Activated naive CD8-positive, alpha-beta T cell treated with anti-CD3 and anti-CD28 coated beads, Interleukin-2, amount 50 U/mL, for 24 hours (primary cell): ENCODE data around the gene PAM16.

ENCODE experiments used
- ATAC-seq: fragments of 150-1000 bp; cut with Tn5 transposase; one replicate; pipeline ENCODE4 v1.10.0; 2021
- DNase-seq: peaks from one replicate; pipeline ENCODE4 v3.0.0; 2021
- H3K27ac Mint-ChIP-seq: one replicate; pipeline ENCODE4 v1.8.0; 2021; ENCODE audit warnings: mild to moderate bottlenecking, mixed read lengths
- H3K27me3 Mint-ChIP-seq: one replicate; pipeline ENCODE4 v1.8.0; 2021; ENCODE audit warnings: mixed read lengths
- H3K36me3 Mint-ChIP-seq: one replicate; pipeline ENCODE4 v1.8.0; 2021; ENCODE audit warnings: low read depth, mixed read lengths
- H3K4me1 Mint-ChIP-seq: one replicate; pipeline ENCODE4 v1.8.0; 2021; ENCODE audit warnings: mixed read lengths
- H3K4me3 Mint-ChIP-seq: one replicate; pipeline ENCODE4 v1.8.0; 2021; ENCODE audit warnings: mild to moderate bottlenecking, moderate library complexity, mixed read lengths
- H3K9me3 Mint-ChIP-seq: one replicate; pipeline ENCODE4 v1.8.0; 2021; ENCODE audit warnings: mixed read lengths

PAM16 gene

GRCh38 chr16:4386951-4387565 is 35.9 kb upstream of the PAM16 start:
- ATAC-seq (no peak), DNase-seq (no peak)
- H3K27me3 Mint-ChIP-seq, result no peaks in the 10 kb centered on the region
- peaks cover 2% of the 10 kb centered on the region for H3K4me1 Mint-ChIP-seq
- no peaks in the 10 kb centered on the region for H3K9me3 Mint-ChIP-seq
- H3K36me3 Mint-ChIP-seq, result no peaks in the 10 kb centered on the region
- no peak overlapping the region for H3K27ac Mint-ChIP-seq
- H3K4me3 Mint-ChIP-seq, result no peak overlapping the region

DNA sequence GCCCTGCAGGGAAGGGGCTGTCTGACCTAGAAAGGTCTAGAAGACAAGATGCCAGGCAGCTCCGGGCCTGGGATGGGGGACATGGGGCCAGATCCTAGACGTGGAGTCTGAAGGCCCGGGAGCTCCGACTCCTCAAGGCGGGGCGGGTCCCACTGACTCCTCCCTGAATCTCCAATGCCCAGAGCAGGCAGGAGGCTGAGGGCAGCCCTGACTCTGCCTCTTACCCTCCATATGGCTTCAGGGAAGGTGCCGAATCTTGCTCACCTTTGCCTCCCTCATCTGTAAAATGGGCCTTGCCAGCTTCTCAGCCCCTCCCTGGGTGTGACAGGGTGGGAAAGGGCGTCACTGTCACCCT is 35.3 kb upstream of the PAM16 start:
- Mint-ChIP-seq H3K27me3 (no peaks in the 10 kb centered on the region), H3K27ac (no peak overlapping the region)

GRCh38 chr16:4385789-4386450 is 34.8 kb upstream of the PAM16 start:
- H3K9me3 Mint-ChIP-seq, result no peaks in the 10 kb centered on the region
- no peak for ATAC-seq
- H3K27me3 Mint-ChIP-seq, result no peaks in the 10 kb centered on the region
- DNase-seq, result no peak
- no peak overlapping the region for H3K4me3 Mint-ChIP-seq
- no peak overlapping the region for H3K27ac Mint-ChIP-seq
- no peaks in the 10 kb centered on the region for H3K36me3 Mint-ChIP-seq
- peaks cover 2% of the 10 kb centered on the region for H3K4me1 Mint-ChIP-seq

More for the DNA sequence above, 35.3 kb upstream of the PAM16 start:
- H3K4me1 Mint-ChIP-seq, result peaks cover 2% of the 10 kb centered on the region
- no peak overlapping the region for H3K4me3 Mint-ChIP-seq
- no peak for DNase-seq
- H3K36me3 Mint-ChIP-seq, result no peaks in the 10 kb centered on the region
- H3K9me3 Mint-ChIP-seq, result no peaks in the 10 kb centered on the region
- no peak for ATAC-seq

- ATAC-seq (no peak), DNase-seq (no peak)
- Mint-ChIP-seq H3K4me1 (peaks cover 2% of the 10 kb centered on the region), H3K36me3 (no peaks in the 10 kb centered on the region), H3K9me3 (no peaks in the 10 kb centered on the region), H3K27ac (no peak overlapping the region), H3K4me3 (no peak overlapping the region), H3K27me3 (no peaks in the 10 kb centered on the region)
These were observed 34.1 kb upstream of the PAM16 start for GRCh38 chr16:4385066-4385788.

- no peak for DNase-seq
- no peak for ATAC-seq
- Mint-ChIP-seq H3K4me1 (peaks cover 2% of the 10 kb centered on the region), H3K9me3 (no peaks in the 10 kb centered on the region), H3K27me3 (no peaks in the 10 kb centered on the region), H3K36me3 (no peaks in the 10 kb centered on the region), H3K4me3 (no peak overlapping the region), H3K27ac (no peak overlapping the region)
These were observed 33.4 kb upstream of the PAM16 start for GRCh38 chr16:4384509-4384942.

DNA sequence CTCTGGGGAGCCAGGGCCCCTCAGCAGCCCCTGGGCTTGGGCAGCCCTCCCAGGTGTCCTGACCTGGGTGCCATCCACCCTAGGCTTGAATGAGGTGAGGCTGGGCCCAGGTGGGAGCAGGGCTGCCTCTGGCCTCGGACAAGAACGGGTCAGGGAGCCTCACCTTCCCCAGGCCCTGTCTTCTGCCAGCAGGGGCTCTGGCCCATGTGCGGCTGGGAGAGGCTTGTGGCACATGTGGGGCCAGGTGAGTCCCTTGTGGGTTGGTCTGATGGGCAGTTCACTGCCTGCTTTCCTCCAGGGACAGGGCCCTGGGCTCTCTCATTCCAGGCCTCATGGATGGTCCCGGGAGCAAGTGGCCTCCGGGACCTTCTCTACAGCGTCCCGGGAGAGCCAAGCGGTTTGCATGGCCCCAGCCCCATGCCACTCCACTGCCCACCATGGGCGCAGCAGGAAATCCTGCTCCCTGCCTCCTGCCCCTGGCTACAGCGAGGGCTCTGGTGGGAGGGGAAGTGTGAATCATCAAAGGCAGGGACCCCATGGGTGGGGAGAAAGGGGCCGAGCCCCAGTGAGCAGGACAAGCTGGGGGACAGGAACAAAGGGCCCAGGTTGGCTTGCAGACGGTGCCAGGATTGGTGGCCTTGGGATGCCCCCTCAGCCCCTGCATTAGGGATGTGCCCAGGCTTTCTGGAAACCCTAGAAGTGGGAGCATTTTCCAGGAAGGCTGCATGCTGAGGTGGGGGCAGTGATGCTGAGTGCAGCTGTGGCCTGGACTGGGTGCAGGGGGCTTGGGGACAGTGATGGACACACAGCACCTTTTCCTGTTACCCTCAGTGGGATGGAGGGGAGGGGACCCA is 32.7 kb upstream of the PAM16 start:
- Mint-ChIP-seq H3K9me3 (no peaks in the 10 kb centered on the region), H3K4me1 (peaks cover 2% of the 10 kb centered on the region), H3K27me3 (no peaks in the 10 kb centered on the region), H3K27ac (no peak overlapping the region), H3K4me3 (no peak overlapping the region), H3K36me3 (no peaks in the 10 kb centered on the region)
- ATAC-seq (no peak), DNase-seq (no peak)

- Mint-ChIP-seq H3K27ac (no peak overlapping the region), H3K4me1 (peaks cover 2% of the 10 kb centered on the region), H3K36me3 (no peaks in the 10 kb centered on the region), H3K4me3 (no peak overlapping the region), H3K27me3 (no peaks in the 10 kb centered on the region), H3K9me3 (no peaks in the 10 kb centered on the region)
- no peak for ATAC-seq
- DNase-seq, result no peak
These were observed 31.8 kb upstream of the PAM16 start for GRCh38 chr16:4382795-4383357.

GRCh38 chr16:4381935-4382794 is 31.0 kb upstream of the PAM16 start:
- Mint-ChIP-seq H3K9me3 (no peaks in the 10 kb centered on the region), H3K27me3 (no peaks in the 10 kb centered on the region), H3K4me3 (no peak overlapping the region), H3K36me3 (no peaks in the 10 kb centered on the region), H3K4me1 (peaks cover 2% of the 10 kb centered on the region), H3K27ac (no peak overlapping the region)
- DNase-seq (no peak), ATAC-seq (no peak)

DNA sequence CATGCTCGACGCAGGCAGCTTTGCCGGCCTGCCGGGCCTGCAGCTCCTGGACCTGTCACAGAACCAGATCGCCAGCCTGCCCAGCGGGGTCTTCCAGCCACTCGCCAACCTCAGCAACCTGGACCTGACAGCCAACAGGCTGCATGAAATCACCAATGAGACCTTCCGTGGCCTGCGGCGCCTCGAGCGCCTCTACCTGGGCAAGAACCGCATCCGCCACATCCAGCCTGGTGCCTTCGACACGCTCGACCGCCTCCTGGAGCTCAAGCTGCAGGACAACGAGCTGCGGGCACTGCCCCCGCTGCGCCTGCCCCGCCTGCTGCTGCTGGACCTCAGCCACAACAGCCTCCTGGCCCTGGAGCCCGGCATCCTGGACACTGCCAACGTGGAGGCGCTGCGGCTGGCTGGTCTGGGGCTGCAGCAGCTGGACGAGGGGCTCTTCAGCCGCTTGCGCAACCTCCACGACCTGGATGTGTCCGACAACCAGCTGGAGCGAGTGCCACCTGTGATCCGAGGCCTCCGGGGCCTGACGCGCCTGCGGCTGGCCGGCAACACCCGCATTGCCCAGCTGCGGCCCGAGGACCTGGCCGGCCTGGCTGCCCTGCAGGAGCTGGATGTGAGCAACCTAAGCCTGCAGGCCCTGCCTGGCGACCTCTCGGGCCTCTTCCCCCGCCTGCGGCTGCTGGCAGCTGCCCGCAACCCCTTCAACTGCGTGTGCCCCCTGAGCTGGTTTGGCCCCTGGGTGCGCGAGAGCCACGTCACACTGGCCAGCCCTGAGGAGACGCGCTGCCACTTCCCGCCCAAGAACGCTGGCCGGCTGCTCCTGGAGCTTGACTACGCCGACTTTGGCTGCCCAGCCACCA is 30.2 kb upstream of the PAM16 start:
- Mint-ChIP-seq H3K27ac (no peak overlapping the region), H3K36me3 (no peaks in the 10 kb centered on the region), H3K9me3 (no peaks in the 10 kb centered on the region), H3K4me3 (no peak overlapping the region), H3K4me1 (no peaks in the 10 kb centered on the region), H3K27me3 (no peaks in the 10 kb centered on the region)
- no peak for ATAC-seq
- DNase-seq, result no peak

GRCh38 chr16:4380119-4381063 is 29.3 kb upstream of the PAM16 start:
- DNase-seq (no peak), ATAC-seq (no peak)
- Mint-ChIP-seq H3K4me3 (no peak overlapping the region), H3K4me1 (no peaks in the 10 kb centered on the region), H3K36me3 (no peaks in the 10 kb centered on the region), H3K27ac (peak overlapping the region; percentile 22), H3K27me3 (no peaks in the 10 kb centered on the region), H3K9me3 (no peaks in the 10 kb centered on the region)

DNA sequence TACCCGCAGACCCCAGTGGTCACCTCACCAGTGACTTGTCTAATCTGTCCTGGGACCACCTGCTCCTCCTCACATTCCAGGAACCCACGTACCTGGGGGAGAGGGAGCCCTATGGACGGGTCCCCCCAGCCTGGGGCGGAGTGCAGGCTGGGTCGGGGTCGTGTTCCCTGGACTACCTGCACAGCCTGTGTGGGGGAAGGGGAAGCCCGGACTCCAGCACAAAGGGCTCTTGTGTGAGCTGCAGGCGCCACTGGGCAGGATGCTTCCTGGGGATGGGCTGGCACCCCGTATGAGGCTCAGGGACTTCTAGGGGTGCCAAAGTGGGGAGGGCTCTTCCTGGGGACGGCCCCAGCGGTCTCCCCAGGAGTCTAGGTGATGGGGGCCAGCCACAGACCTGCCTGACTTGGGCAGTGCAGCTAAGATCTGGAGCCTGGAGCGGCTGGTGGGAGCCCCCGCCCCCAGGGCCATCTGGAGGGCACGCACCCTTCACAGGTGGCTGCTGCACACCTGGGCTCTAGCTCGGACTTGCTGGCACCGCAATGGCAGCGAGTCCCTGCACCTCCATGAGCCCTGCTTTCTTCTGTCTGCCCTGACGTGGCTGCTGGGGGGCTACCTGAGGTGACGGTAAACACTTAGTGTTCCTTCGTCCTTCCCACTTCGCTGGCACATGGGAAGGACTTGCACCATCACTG is 28.0 kb upstream of the PAM16 start:
- Mint-ChIP-seq H3K9me3 (no peaks in the 10 kb centered on the region), H3K4me3 (no peak overlapping the region), H3K4me1 (no peaks in the 10 kb centered on the region), H3K27ac (no peak overlapping the region), H3K36me3 (no peaks in the 10 kb centered on the region), H3K27me3 (no peaks in the 10 kb centered on the region)
- ATAC-seq (no peak), DNase-seq (no peak)

GRCh38 chr16:4378161-4378666 is 27.1 kb upstream of the PAM16 start:
- ATAC-seq (no peak), DNase-seq (no peak)
- H3K9me3 Mint-ChIP-seq, result no peaks in the 10 kb centered on the region
- no peaks in the 10 kb centered on the region for H3K36me3 Mint-ChIP-seq
- H3K27me3 Mint-ChIP-seq, result no peaks in the 10 kb centered on the region
- H3K27ac Mint-ChIP-seq, result no peak overlapping the region
- no peaks in the 10 kb centered on the region for H3K4me1 Mint-ChIP-seq
- H3K4me3 Mint-ChIP-seq, result no peak overlapping the region
